Measurements from ENCODE around the gene NNAT.

The NNAT gene

DNA sequence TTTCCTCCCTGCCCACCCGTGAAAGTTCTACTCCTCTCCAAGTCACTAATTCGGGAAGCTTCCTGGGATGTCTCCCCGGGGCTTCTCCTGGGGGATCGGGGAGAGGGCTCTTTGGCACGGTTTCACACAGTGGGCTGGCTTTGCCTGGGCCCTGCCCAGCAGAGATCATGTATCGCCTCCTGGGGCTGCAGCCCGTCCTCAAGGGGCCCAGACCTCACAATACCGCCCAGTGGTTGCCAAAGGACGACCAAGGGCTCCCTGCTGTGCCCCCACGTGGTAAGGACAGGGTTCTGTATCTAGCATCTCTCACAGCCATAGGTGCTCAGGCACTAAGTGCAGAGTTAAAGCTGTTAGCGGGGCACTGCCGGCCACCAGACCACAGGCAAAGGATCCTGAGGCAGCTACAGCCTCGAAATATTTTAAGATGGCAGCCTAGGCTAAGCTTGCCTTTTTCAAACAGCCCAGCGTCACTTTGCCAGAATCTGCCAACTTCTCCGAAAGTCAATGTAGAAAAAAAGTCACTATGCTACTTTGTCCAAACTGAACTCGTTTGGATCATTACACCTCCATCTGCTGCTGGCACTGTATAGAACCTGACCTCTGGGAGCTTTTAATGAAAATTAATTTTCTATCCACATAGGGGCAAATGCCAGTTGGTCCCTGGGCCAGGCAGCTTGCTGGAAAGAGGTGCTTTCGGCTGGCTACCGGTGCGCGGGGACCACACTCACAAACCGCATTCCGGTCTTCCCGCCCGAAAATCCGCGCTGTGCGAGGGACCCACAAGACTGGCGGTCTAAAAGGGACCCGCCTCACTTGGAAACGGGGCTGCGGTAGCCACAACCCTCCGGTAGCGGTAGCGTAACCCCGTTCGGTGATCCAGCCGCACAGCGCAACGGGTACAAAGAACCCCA, 1.3 kb upstream of the NNAT start:
- no peaks in the 10 kb centered on the region for H3K9me3 ChIP-seq (ENCODE audit: insufficient read depth, low read depth, low read length)
- H3K4me1 ChIP-seq (ENCODE audit: insufficient read depth, low read length) = peaks cover 22% of the 10 kb centered on the region; the same call in 1 of the 2 replicates
- peaks cover 39% of the 10 kb centered on the region for H3K36me3 ChIP-seq (ENCODE audit: insufficient read depth, low read depth, low read length)
- no peak overlapping the region for H3K4me3 ChIP-seq (ENCODE audit: low read length)
- H3K27me3 ChIP-seq (ENCODE audit: insufficient read depth, low read length) = no peaks in the 10 kb centered on the region
- H3K27ac ChIP-seq (ENCODE audit: low read length) = no peak overlapping the region
- no peak overlapping the region for H3K9ac ChIP-seq (ENCODE audit: low read depth, low read length)

DNA sequence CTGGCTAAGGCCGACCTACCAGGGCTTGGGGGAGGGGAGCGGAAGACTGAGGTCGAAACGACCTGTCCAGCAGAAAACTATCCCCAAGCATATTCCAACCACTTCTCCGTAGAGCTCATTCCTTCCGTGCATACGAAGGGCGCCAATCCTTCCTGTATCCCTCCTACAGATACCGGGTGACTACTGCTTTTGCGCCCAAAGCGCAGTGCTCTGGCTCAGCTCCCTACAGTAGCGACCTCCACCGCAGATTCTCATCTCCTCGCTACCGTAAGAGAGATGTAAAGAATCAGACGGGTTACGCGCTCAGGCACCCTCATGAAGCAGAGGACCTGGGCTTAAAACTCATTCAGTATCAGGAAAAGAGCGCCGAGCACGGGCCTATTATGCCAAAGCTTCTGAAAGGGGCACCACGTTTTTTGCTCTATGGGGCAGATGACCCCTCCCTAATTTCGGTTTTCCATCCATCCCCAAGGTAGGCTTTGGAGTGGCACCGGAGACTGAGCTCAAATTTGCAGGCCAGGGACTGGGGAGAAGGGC, 563 bp upstream of the NNAT start:
- H3K4me3 ChIP-seq (ENCODE audit: low read length) = 0 out of 2 replicates have a peak overlapping the region, but pooled peaks have one; percentile 17
- H3K27ac ChIP-seq (ENCODE audit: low read length) = no peak overlapping the region
- H3K36me3 ChIP-seq (ENCODE audit: insufficient read depth, low read depth, low read length) = peaks cover 31% of the 10 kb centered on the region
- H3K9me3 ChIP-seq (ENCODE audit: insufficient read depth, low read depth, low read length) = no peaks in the 10 kb centered on the region
- H3K27me3 ChIP-seq (ENCODE audit: insufficient read depth, low read length) = no peaks in the 10 kb centered on the region
- no peak overlapping the region for H3K9ac ChIP-seq (ENCODE audit: low read depth, low read length)
- H3K4me1 ChIP-seq (ENCODE audit: insufficient read depth, low read length) = peaks cover 29% of the 10 kb centered on the region

DNA sequence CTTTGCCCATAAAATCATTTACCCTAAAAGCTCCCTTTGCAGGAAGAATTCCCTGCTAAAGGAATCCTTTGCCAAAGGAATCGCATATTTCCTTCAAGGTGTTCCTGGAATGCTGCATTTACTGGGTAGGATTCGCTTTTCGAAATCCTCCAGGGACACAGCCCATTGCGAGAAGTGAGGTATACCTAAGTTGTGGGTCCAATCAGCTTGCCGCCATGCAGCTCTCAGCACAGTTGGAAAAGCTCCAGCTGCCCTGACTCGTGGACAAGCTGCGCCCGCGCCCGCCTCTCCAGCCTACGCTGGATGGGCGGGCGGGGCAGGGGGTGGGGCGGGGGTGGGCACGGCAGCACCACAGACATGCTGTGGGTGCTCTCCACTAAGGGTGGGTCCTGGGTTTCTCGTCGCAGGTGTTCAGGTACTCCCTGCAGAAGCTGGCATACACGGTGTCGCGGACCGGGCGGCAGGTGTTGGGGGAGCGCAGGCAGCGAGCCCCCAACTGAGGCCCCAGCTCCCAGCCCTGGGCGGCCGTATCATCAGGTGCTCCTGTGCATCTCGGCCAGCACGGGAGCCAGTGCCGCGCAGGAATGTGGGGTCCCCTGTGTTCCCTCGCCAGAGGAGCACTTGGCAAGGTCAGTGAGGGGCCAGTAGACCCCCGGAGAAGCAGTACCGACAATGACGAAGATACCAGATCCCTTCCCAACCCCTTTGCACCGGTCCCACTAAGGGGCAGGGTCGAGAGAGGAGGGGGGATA, 1.4 kb downstream of the NNAT start:
- Histone ChIP-seq H3K27me3 (ENCODE audit: insufficient read depth, low read length) (no peaks in the 10 kb centered on the region), H3K27ac (ENCODE audit: low read length) (no peak overlapping the region), H3K9ac (ENCODE audit: low read depth, low read length) (no peak overlapping the region), H3K36me3 (ENCODE audit: insufficient read depth, low read depth, low read length) (peaks cover 17% of the 10 kb centered on the region; the same call in 1 of the 2 replicates), H3K9me3 (ENCODE audit: insufficient read depth, low read depth, low read length) (no peaks in the 10 kb centered on the region), H3K4me3 (ENCODE audit: low read length) (peak overlapping the region; percentile 42; the same call in 1 of the 2 replicates), H3K4me1 (ENCODE audit: insufficient read depth, low read length) (peaks cover 35% of the 10 kb centered on the region)

DNA sequence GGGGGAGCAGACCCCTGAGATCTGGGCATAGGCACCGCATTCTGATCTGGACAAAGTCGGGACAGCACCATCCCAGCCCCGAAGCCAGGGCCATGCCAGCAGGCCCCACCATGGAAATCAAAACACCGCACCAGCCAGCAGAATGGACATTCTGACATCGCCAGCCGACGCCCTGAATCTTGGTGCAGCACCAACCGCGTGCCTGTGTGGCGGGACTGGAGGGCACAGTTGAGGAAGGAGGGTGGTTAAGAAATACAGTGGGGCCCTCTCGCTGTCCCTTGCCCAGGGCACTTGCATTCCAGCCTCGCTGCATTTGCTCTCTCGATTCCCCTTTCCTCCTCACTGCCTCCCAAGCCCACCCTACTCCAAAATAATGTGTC, 2.0 kb downstream of the NNAT start:
- Histone ChIP-seq H3K9ac (ENCODE audit: low read depth, low read length) (no peak overlapping the region), H3K9me3 (ENCODE audit: insufficient read depth, low read depth, low read length) (no peaks in the 10 kb centered on the region), H3K36me3 (ENCODE audit: insufficient read depth, low read depth, low read length) (peaks cover 11% of the 10 kb centered on the region; the same call in 1 of the 2 replicates), H3K27me3 (ENCODE audit: insufficient read depth, low read length) (no peaks in the 10 kb centered on the region), H3K27ac (ENCODE audit: low read length) (no peak overlapping the region), H3K4me1 (ENCODE audit: insufficient read depth, low read length) (peaks cover 32% of the 10 kb centered on the region), H3K4me3 (ENCODE audit: low read length) (no peak overlapping the region)

DNA sequence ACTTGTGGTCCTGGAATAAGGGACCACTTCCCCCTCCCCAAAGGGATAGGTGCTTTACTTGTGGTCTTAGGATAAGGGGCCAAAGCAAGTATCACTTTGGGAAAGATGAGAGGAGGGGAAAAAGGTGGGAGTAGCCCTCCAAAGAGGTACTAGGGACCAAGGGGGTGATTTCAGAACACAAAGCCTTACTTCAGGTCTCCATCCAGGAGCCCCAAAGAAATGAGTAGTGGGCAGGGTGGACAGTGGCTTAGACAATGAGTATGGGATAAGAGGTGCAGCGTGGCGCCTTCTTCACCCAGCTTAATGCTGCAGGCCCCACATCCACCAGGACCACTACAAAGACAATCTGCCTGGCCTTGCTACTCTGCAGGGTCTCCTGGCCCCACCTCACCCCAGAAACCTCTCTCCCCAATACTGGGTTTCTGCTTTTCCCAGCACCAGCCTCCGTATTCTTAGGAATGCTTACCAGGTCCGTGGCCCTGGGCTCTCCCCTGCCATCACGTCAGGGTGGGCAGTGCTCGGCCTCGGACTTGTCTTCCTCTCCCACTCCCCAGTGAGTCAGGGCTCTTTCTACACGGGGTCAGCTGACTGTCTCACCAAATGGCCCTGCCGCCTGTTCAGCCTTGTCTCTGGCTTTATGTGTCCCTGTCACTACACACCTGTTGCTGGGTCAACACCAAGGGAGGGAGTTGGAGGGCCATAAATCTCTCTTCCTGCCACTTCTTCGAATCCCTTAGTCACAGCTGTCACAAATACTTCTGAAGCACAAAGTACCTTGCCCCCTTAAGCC, 3.1 kb downstream of the NNAT start:
- no peak overlapping the region for H3K9ac ChIP-seq (ENCODE audit: low read depth, low read length)
- H3K9me3 ChIP-seq (ENCODE audit: insufficient read depth, low read depth, low read length) = no peaks in the 10 kb centered on the region
- no peaks in the 10 kb centered on the region for H3K27me3 ChIP-seq (ENCODE audit: insufficient read depth, low read length)
- peaks cover 37% of the 10 kb centered on the region for H3K4me1 ChIP-seq (ENCODE audit: insufficient read depth, low read length)
- peaks cover under 1% of the 10 kb centered on the region; the same call in 1 of the 2 replicates for H3K36me3 ChIP-seq (ENCODE audit: insufficient read depth, low read depth, low read length)
- H3K27ac ChIP-seq (ENCODE audit: low read length) = no peak overlapping the region
- H3K4me3 ChIP-seq (ENCODE audit: low read length) = no peak overlapping the region

DNA sequence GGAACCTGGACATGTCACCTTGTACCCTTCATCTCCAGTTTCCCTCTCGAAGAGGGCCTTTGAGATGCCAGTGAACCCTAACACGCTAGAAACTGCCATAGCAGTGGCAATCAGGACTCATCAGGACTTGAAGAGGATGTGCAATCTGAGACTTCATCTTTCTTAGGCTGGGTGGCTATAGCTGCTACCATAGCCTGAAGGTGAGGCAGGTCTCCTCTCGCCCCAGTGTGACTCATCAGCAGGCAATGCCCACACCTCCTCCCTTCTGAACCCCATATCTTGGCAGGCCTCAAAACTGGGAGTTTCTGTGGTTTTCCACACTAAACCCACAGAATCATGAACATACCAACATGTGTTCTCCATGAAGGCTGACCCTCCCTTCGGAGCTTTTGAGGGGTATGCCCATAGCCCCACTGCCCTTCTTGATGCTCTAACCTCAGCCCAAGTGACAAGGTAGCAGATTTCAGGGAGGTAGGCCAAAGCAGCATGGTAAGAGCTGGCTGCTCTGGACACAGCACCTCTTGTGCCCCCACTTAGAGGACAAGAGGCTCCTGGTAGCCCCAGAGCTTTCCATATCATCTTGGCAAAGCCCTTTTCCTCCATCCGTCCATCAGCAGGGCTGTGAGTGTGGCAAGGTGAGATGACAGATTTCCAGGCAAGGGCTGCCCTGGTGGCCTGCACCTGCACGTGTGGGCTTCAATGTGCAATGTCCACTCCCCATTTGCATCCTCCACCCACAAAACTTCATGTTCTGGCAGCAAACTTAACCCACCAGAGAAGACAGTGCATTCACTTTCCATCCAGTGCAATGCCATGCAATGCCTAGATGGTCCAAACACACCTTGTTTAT, 4.0 kb downstream of the NNAT start:
- H3K27me3 ChIP-seq (ENCODE audit: insufficient read depth, low read length) = no peaks in the 10 kb centered on the region
- H3K9me3 ChIP-seq (ENCODE audit: insufficient read depth, low read depth, low read length) = no peaks in the 10 kb centered on the region
- H3K4me3 ChIP-seq (ENCODE audit: low read length) = peak overlapping the region; percentile 98
- peaks cover 29% of the 10 kb centered on the region for H3K4me1 ChIP-seq (ENCODE audit: insufficient read depth, low read length)
- no peak overlapping the region for H3K27ac ChIP-seq (ENCODE audit: low read length)
- peak overlapping the region; percentile 50; the same call in 1 of the 2 replicates for H3K9ac ChIP-seq (ENCODE audit: low read depth, low read length)
- no peaks in the 10 kb centered on the region for H3K36me3 ChIP-seq (ENCODE audit: insufficient read depth, low read depth, low read length)

DNA sequence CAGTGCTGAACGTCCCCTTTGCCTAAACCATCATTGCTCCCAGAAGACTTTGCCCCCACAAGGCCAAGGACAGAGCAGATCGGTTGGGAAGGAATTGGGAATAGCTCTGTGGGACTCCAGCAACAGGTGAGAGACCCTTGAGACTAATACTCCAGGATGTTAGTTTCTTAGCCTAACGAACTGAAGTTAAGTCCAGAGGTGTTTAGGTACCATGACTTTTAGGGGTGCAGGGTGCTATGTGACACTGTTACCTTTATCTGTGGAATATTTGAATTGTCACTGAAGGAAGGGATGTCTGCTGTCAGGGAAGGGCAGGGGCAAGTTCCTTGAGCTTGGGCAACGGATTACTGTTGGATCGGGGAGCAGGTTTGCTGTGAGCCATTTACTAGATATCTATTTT, 4.8 kb downstream of the NNAT start:
- H3K27ac ChIP-seq (ENCODE audit: low read length) = no peak overlapping the region
- H3K4me3 ChIP-seq (ENCODE audit: low read length) = peak overlapping the region; percentile 98
- H3K9me3 ChIP-seq (ENCODE audit: insufficient read depth, low read depth, low read length) = no peaks in the 10 kb centered on the region
- H3K27me3 ChIP-seq (ENCODE audit: insufficient read depth, low read length) = no peaks in the 10 kb centered on the region
- H3K9ac ChIP-seq (ENCODE audit: low read depth, low read length) = peak overlapping the region; percentile 50; the same call in 1 of the 2 replicates
- H3K4me1 ChIP-seq (ENCODE audit: insufficient read depth, low read length) = peaks cover 26% of the 10 kb centered on the region
- H3K36me3 ChIP-seq (ENCODE audit: insufficient read depth, low read depth, low read length) = no peaks in the 10 kb centered on the region

DNA sequence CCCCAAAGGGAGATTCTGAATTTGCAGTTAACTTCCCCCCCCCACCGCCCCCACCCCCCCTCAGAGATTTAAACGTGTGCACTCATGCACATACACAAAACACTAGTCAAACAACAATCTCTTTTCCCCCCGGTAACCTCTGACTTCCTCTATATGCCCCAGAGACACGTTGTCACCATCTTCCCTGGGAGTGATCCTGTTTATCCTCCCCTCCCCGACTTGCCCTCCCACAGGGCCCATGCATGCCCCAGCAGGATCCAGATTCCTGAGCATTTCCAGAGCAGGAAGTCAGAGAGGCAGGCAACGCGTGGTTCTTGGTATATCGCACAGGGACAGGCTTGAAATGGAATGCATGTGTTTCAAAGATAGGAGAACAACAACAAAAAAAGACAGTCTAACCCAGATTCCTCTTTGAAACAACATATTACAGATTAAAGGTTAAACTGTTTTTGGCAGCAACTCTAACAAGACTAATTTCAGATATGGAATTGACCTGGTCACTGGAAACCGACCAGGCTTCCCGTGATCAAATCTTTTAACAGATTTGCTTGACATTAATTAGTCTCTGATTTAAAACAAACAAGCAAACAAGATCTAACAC, 5.3 kb downstream of the NNAT start:
- Histone ChIP-seq H3K27ac (ENCODE audit: low read length) (peak overlapping the region; percentile 72), H3K4me3 (ENCODE audit: low read length) (peak overlapping the region; percentile 98), H3K27me3 (ENCODE audit: insufficient read depth, low read length) (no peaks in the 10 kb centered on the region), H3K9ac (ENCODE audit: low read depth, low read length) (peak overlapping the region; percentile 98), H3K9me3 (ENCODE audit: insufficient read depth, low read depth, low read length) (no peaks in the 10 kb centered on the region), H3K36me3 (ENCODE audit: insufficient read depth, low read depth, low read length) (no peaks in the 10 kb centered on the region), H3K4me1 (ENCODE audit: insufficient read depth, low read length) (peaks cover 26% of the 10 kb centered on the region)

DNA sequence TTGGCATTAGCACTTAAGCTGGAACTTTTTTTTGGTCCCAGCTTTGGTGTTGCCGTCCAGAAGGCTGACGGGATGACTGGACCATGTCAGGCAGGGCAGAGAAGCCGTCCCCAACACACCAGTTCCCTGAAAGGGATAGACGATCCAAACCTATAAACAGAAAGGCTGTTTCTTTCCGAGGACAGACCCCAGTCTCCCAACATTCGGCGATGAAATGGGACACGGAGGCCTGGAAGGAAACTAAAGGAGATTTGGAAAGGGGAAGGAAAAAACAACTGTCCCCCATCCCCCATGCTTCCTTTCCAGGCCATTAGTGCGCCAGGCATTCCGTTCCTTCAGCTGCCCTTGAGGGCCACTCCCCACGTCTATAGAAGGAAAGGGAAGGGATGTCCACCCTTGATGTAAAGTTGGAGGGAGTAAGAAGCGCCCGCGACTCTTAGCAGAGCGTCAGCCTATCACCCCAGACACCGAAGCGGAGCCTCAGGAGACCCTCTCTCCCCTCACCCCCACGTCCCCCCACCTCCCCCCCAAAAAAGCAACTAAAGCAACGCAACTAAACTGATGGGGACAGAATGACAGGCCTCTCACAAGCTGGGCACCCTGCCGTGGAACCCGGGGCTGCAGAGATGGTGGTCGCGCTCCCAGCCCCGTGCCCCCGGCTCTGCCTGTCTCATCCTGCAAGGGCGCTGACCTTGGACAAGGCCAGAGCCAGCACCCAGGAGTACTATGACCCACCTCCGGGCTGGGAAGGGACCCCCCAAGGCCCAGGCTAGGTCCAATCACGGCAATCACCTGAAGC, 6.0 kb downstream of the NNAT start:
- Histone ChIP-seq H3K4me1 (ENCODE audit: insufficient read depth, low read length) (peaks cover 26% of the 10 kb centered on the region), H3K27me3 (ENCODE audit: insufficient read depth, low read length) (no peaks in the 10 kb centered on the region), H3K27ac (ENCODE audit: low read length) (peak overlapping the region; percentile 99), H3K9me3 (ENCODE audit: insufficient read depth, low read depth, low read length) (no peaks in the 10 kb centered on the region), H3K36me3 (ENCODE audit: insufficient read depth, low read depth, low read length) (no peaks in the 10 kb centered on the region), H3K9ac (ENCODE audit: low read depth, low read length) (peak overlapping the region; percentile 98), H3K4me3 (ENCODE audit: low read length) (peak overlapping the region; percentile 98)
